Retinal pigment epithelial cell (primary cell): ENCODE results near the gene KPNA4.

Source experiments
- DNase-seq: peaks from one replicate; pipeline ENCODE4 v3.0.0-alpha.2; 2010; ENCODE audit warnings: low read depth
- H3K4me3 ChIP-seq: 2 replicates; pipeline ENCODE4 v1.5.1; 2011; ENCODE audit warnings: mild to moderate bottlenecking, low read length, control low read depth, moderate library complexity
- TF ChIP-seq, protein P1 (sequence below): conservative IDR thresholded peaks from 2 replicates; pipeline ENCODE4 v1.5.1; 2011; ENCODE audit warnings: low read depth, low read length, control low read depth, inconsistent platforms

Gene KPNA4

DNA sequence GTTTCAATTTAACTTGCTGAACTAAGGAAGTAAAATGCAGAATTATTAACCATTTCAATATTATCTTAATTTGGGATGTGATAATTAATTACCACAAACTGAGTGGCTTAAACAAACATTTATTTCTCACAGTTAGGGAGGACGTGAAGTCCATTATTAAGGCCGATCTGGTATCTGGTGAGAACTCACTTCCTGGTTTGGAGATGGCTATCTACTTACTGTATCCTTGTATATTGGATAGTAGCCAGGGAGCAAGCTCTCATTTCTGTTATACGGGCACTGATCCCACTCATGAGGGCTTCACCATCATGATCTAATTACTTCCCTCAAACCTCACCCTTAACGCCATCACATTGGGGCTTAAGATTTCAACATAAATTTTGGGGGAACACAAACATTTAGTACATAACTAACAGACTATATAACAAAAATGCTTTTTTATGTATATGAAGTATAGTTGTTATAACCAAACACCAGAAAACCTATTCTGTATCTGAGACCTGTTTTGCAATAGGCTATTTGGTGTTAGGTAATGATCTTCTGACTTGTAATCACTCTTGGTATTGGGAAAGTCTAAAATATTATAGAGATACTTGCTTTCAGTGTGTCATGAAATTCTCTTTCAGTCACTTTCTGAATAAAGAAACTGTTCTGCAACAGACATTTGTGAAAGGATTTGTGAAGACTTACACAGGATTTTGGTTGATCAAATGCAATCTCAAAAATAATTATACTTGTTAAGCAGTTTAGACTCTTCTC, 4.7 kb upstream of the KPNA4 start:
- DNase-seq, result no peak
- H3K4me3 ChIP-seq, result no peak overlapping the region
- TF ChIP-seq, protein P1, sequence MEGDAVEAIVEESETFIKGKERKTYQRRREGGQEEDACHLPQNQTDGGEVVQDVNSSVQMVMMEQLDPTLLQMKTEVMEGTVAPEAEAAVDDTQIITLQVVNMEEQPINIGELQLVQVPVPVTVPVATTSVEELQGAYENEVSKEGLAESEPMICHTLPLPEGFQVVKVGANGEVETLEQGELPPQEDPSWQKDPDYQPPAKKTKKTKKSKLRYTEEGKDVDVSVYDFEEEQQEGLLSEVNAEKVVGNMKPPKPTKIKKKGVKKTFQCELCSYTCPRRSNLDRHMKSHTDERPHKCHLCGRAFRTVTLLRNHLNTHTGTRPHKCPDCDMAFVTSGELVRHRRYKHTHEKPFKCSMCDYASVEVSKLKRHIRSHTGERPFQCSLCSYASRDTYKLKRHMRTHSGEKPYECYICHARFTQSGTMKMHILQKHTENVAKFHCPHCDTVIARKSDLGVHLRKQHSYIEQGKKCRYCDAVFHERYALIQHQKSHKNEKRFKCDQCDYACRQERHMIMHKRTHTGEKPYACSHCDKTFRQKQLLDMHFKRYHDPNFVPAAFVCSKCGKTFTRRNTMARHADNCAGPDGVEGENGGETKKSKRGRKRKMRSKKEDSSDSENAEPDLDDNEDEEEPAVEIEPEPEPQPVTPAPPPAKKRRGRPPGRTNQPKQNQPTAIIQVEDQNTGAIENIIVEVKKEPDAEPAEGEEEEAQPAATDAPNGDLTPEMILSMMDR, result no peak

DNA sequence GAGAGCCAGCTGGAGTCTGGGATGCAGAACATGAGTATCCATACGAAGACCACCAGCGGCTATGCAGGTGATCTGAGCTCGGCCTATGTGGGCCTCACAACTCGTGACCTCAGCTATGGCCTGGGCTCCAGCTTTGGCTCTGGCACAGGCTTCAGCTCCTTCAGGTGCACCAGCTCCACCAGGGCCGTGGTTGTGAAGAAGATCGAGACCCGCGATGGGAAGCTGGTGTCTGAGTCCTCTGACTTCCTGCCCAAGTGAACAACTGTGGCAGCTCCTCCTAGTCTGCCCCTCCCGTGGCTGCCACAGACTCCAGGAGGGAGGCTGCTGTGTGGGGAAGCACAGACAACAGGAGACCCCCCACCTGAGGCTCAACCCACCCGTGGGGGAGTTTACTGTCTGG, 3.6 kb upstream of the KPNA4 start:
- no peak overlapping the region for H3K4me3 ChIP-seq
- DNase-seq, result no peak
- TF ChIP-seq, protein P1, result no peak

DNA sequence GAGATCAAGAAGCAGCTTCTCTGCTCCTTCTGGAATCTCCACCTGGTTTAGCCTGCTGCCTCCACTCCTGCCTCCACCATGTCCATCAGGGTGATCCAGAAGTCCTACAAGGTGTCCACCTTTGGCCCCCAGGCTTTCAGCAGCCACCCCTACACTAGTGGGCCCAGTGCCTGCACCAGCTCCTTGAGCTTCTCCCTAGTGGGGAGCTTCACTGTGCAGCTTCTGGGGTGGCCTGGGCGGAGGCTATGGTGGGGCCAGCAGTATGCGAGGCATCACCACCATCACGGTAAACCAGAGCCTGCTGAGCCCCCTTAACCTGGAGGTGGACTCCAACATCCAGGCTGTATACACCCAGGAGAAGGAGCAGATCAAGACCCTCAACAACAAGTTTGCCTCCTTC, 2.4 kb upstream of the KPNA4 start:
- TF ChIP-seq, protein P1, result no peak
- no peak overlapping the region for H3K4me3 ChIP-seq
- DNase-seq, result no peak

DNA sequence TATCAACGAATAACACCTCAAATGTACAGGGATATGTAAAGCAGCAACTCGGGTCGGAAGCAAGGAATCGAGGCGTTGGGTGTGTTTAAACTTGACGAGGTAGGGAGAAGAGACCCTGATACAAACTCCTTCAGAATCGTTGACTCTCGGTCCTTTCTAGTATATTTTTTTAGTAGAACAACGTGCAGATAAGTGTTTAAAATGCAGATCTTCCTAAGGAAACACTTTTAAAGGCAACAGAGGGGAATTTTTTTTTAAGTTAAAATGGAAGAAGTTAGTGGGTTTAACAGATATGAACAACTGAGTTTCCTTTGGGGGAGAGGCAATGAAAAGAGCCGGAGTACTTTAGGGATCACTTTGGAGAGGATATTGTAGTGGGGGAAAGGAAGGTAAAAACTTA, 1.1 kb upstream of the KPNA4 start:
- no peak for DNase-seq
- TF ChIP-seq, protein P1, result no peak

DNA sequence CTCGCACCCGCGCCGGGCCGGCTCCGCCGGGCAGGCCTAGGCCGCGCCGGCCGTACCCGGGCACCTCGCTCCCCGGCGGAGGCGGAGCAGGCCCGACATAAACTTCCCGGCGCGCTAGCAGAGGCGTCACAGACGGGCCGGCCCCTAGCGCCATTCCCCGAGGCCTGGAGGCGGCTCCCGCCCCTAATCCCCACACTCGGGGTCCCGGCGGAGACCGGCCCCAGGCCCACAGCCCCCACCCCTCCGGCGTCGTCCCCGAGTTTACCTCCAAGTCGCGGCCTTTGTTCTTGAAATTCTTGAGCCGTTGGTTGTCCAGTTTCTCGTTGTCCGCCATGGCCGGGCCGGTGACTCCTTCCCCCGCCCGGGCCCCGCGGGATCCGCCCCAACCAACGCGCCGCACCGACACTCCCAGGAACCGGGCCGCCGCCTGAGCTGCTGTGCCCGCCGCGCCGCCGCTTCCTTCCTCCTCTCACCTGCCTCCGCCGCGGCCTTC, 376 bp downstream of the KPNA4 start:
- H3K4me3 ChIP-seq, result peak overlapping the region; percentile 83
- TF ChIP-seq, protein P1, result no peak
- no peak for DNase-seq

More for the DNA sequence above, 1.1 kb upstream of the KPNA4 start:
- H3K4me3 ChIP-seq, result peak overlapping the region; percentile 83

DNA sequence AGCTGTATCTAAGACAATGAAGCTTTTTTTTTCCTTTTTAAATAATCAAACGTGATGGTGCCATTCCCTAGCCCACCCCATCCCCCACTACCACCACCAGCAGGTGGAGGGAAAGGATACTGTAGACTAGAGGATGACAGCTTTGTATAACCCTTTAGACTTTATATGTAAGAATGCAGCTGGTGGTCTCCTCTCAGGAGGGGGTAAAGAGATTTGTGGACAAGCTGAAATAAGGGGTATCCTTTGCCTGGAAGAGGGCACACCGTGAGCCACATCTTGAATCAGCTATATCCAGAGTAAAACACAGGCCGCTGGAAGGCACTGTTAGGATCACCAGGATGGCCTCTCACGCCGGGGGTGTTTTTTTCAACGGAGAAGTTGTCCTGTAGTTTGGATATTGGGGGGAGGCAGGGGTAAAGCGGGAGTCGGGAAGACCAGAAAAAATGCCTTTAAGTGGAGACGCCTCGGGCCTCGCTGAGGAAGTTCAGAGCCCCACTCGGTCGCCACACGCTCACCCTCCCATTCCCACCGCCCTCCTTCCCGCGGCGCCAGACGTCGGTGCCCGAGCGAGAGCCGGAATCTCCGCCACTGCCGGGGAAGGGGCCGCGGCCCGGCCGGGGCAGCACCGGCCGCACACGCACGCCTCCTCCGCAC, 986 bp downstream of the KPNA4 start:
- TF ChIP-seq, protein P1, result peak; percentile 14
- no peak for DNase-seq

More for the DNA sequence above, 986 bp downstream of the KPNA4 start:
- H3K4me3 ChIP-seq, result peak overlapping the region; percentile 83
